Neural crest cell (in vitro differentiated cells): ENCODE data around the gene IFNA8. TPM values are rescaled to one million over a fixed set of nuclear protein-coding genes. Genes with fewer than 3 reads are reported as not detected.

Experiments used
- DNase-seq: peaks from one replicate; pipeline ENCODE4 v3.0.0; 2021; ENCODE audit warnings: low read depth, mixed read lengths, low spot score
- H3K27ac Mint-ChIP-seq: one replicate; pipeline ENCODE4 v1.8.0; 2021; ENCODE audit warnings: mild to moderate bottlenecking, mixed read lengths; ENCODE audit not compliant: unreplicated experiment
- H3K27me3 Mint-ChIP-seq: 2 replicates; pipeline ENCODE4 v1.8.0; 2021; ENCODE audit warnings: low read depth, mild to moderate bottlenecking, mixed read lengths
- H3K36me3 Mint-ChIP-seq: 2 replicates; pipeline ENCODE4 v1.8.0; 2021; ENCODE audit warnings: low read depth, mild to moderate bottlenecking, mixed read lengths
- H3K4me1 Mint-ChIP-seq: 2 replicates; pipeline ENCODE4 v1.8.0; 2021; ENCODE audit warnings: mixed read lengths
- H3K4me3 Mint-ChIP-seq: one replicate; pipeline ENCODE4 v1.8.0; 2021; ENCODE audit warnings: mild to moderate bottlenecking, mixed read lengths
- H3K9me3 Mint-ChIP-seq: 2 replicates; pipeline ENCODE4 v1.8.0; 2021; ENCODE audit warnings: mixed read lengths
- total RNA-seq: library from RNA; stranded (reverse); gene quantifications from 2 replicates; pipeline ENCODE4 v1.2.1, GENCODE V29; 2021
- TF ChIP-seq, protein P1 (sequence below): fragments of 200-600 bp; sonication (generic); conservative IDR thresholded peaks from 2 replicates; pipeline ENCODE4 v1.5.0; 2021; ENCODE audit warnings: antibody characterized with exemption, mild to moderate bottlenecking

Gene IFNA8
- total RNA-seq, 1 donor from 2014 or later: not detected

DNA sequence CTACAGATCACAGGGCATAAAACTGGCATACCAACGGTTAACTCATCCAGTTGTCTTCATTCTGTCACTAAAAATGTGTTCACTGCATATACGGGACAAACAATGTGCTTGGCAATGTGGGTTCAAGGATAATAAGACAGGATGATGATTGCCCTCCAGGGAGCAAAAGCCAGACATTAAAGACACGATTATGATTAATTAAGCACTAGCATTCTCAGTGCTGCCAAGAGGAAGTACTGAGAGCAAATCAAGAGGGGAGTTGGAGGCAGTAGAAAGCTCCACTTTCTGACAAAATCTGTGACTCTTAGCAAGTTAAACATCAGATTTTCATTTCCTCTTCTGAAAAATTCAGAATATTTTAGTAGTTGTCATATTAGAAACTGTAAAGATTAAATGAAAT lies 9.0 kb upstream of the IFNA8 start:
- no peak for DNase-seq

DNA sequence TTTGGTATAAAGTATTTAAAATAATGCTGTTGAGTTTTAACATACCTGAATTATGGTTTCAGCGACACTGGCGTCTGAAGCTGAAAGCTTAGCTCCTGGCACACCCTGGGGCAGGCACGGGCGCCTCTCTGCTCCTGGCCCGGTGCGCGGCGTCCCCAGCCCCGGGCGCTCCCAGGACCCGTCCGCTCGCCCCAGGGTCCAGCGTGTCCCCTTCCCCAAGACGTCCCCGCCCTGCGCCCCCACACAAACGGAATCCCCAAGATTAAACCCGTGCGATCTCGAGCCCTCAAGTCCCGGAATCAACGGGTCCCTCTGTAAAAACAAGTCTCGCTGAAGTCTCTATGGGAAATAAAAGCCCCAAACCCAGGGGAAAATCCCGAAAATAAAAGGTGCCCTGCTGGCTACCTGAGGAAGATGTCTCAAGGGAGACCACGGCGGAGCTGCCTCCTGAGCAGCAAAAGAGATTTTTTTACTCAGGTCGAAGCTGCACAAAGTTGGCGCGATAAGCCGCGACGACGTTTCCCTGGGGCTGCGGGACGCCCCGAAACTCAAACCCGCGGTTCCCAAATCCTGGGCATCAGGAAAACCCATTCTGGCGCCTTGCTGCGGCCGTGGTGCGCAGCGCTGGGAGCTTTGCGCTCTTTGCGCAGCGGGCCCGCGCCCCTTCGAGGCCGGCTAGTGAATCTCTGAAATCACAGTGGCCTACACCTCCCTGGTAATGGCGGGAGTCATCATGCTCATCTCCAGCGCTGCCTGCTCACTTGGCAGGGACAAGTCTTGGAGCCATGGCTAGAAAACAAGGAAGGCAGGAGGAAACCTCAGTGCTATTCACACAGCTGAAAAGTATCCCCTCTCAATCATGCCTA lies 6.3 kb upstream of the IFNA8 start:
- peak overlapping the region; percentile 83 for H3K4me3 Mint-ChIP-seq
- no peaks in the 10 kb centered on the region for H3K9me3 Mint-ChIP-seq
- TF ChIP-seq, protein P1, sequence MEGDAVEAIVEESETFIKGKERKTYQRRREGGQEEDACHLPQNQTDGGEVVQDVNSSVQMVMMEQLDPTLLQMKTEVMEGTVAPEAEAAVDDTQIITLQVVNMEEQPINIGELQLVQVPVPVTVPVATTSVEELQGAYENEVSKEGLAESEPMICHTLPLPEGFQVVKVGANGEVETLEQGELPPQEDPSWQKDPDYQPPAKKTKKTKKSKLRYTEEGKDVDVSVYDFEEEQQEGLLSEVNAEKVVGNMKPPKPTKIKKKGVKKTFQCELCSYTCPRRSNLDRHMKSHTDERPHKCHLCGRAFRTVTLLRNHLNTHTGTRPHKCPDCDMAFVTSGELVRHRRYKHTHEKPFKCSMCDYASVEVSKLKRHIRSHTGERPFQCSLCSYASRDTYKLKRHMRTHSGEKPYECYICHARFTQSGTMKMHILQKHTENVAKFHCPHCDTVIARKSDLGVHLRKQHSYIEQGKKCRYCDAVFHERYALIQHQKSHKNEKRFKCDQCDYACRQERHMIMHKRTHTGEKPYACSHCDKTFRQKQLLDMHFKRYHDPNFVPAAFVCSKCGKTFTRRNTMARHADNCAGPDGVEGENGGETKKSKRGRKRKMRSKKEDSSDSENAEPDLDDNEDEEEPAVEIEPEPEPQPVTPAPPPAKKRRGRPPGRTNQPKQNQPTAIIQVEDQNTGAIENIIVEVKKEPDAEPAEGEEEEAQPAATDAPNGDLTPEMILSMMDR: peak; percentile 24
- peak; percentile 33 for DNase-seq
- H3K27me3 Mint-ChIP-seq: peaks cover 53% of the 10 kb centered on the region
- peaks cover 11% of the 10 kb centered on the region for H3K4me1 Mint-ChIP-seq
- no peak overlapping the region for H3K27ac Mint-ChIP-seq
- no peaks in the 10 kb centered on the region for H3K36me3 Mint-ChIP-seq

More for the DNA sequence above, 9.0 kb upstream of the IFNA8 start:
- Mint-ChIP-seq H3K4me1 (peaks cover 19% of the 10 kb centered on the region), H3K27ac (no peak overlapping the region), H3K27me3 (peaks cover 68% of the 10 kb centered on the region), H3K9me3 (no peaks in the 10 kb centered on the region), H3K4me3 (no peak overlapping the region), H3K36me3 (no peaks in the 10 kb centered on the region)
- TF ChIP-seq, protein P1: no peak

DNA sequence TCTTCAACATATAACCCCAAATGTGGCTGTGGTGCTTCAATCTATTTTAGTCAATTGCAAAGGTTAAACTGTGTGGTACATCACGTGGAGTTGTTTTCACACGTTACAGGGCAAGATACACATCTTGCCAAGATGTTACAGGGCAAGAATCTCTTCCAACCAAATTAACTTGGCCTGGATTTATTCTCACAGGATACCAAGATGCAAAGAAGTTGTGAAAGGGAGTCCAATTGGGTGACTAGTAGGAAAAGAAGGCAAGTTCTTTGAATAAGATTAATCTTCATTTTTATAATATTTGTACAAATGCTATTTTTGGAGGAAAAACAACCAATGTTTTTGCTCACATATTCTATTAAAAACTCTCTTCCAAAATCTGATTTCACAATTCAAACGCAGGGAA lies 4.8 kb upstream of the IFNA8 start:
- Mint-ChIP-seq H3K27ac (no peak overlapping the region), H3K36me3 (no peaks in the 10 kb centered on the region), H3K27me3 (peaks cover 40% of the 10 kb centered on the region), H3K4me3 (no peak overlapping the region), H3K4me1 (peaks cover 11% of the 10 kb centered on the region), H3K9me3 (no peaks in the 10 kb centered on the region)
- no peak for DNase-seq
- TF ChIP-seq, protein P1: no peak

DNA sequence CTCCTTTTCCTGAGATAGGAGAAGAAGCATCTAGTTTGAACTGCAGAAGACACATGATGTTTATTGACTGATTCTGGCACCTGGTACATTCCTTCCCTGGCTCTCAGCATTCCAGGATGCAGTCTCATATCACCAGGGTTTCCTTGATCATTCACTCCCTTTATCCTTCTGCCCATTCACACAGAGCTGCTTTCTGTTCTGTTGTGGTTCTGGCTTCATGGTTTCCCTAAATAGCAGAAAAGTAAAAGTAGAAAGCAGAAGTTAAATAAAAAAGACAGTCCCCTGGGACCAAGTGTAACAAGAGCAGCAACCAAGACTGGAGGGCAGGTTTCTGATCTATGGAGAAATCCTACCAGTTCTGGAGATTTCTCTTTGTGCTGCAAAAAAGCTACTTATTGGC lies 3.2 kb downstream of the IFNA8 start:
- peaks cover 4% of the 10 kb centered on the region for H3K4me1 Mint-ChIP-seq

DNA sequence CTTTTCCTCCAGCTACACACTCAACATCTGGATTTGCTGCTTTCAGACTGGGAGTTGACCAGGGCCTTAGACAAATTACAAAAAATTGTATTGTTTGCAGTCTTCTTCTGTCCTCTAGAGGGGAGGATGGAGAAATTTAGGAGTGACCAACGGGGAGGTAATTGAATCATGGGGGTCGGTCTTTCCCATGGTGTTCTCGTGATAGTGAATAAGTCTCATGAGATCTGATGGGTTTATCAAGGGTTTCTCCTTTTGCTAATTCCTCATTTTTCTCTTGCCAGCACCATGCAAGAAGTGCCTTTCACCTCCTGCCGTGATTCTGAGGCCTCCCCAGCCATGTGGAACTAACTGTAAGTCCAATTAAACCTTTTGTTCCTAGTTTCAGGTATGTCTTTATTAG lies 4.2 kb downstream of the IFNA8 start:
- no peaks in the 10 kb centered on the region for H3K36me3 Mint-ChIP-seq
- no peak for DNase-seq
- no peaks in the 10 kb centered on the region for H3K27me3 Mint-ChIP-seq
- H3K4me1 Mint-ChIP-seq: peaks cover 4% of the 10 kb centered on the region
- peaks cover 2% of the 10 kb centered on the region for H3K9me3 Mint-ChIP-seq
- H3K4me3 Mint-ChIP-seq: no peak overlapping the region
- TF ChIP-seq, protein P1: no peak
- no peak overlapping the region for H3K27ac Mint-ChIP-seq

More for the DNA sequence above, 3.2 kb downstream of the IFNA8 start:
- H3K36me3 Mint-ChIP-seq: no peaks in the 10 kb centered on the region
- H3K9me3 Mint-ChIP-seq: peaks cover 2% of the 10 kb centered on the region
- TF ChIP-seq, protein P1: no peak
- no peak overlapping the region for H3K27ac Mint-ChIP-seq
- no peak overlapping the region for H3K4me3 Mint-ChIP-seq
- no peak for DNase-seq
- no peaks in the 10 kb centered on the region for H3K27me3 Mint-ChIP-seq
